Frontal cortex (tissue), 4 donors: ENCODE measurements around the gene ATP5F1C. TPM values are rescaled to one million over a fixed set of nuclear protein-coding genes. Genes with fewer than 3 reads are reported as not detected.
"Not testable (repeated sequence)": the region's sequence is repeated elsewhere in the genome, so short reads cannot be mapped to it uniquely, and the experiment has no call there.

Experiments used
- DNase-seq, 2 donors: peaks; one replicate each; pipeline ENCODE4 v3.0.0; 2012; ENCODE audit warnings: low spot score in 2 of 2
- FAIRE-seq: peaks from 2 replicates; lab custom pipeline; 2012; peaks lifted over from hg19 to GRCh38; lab: Jason Lieb, UNC
- total RNA-seq: library from RNA; depleted of rRNA; stranded (reverse); fragments of >200 nt; gene quantifications from one replicate; pipeline ENCODE4 v1.2.3, GENCODE V29; 2014
- donor health status: control.
- donor health status: control.
- donor health status: control.

The ATP5F1C gene
- total RNA-seq, 1 donor from 2014 or later, result 422 TPM

GRCh38 chr10:7789390-7789789, 1.4 kb downstream of the ATP5F1C start:
- DNase-seq (no peak), FAIRE-seq (no peak)

- DNase-seq (no peak), FAIRE-seq (no peak)
These were observed 4.6 kb downstream of the ATP5F1C start for GRCh38 chr10:7792541-7792940.

GRCh38 chr10:7794251-7795026, 6.5 kb downstream of the ATP5F1C start:
- no peak for DNase-seq
- no peak for FAIRE-seq

GRCh38 chr10:7795605-7796004, 7.6 kb downstream of the ATP5F1C start:
- DNase-seq (no peak), FAIRE-seq (no peak)

DNA sequence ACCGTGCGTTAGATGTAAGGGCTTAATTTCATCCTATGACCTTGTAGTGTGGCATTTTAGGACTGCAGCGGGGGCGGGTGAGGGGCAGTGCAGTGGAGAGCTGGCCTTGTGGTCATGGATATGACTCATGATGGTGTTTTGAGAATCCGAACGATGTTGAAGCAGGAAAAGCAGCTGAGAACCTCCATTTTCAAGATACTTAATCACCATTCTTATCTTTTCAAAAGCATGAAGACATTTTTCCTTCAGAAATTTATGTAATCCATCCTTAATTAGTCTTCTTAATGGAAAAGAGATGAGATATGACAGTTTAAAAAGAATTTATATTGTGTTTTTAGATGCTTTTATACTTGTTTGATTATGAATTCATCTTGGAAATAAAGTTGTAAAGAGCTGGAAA, 9.6 kb downstream of the ATP5F1C start:
- DNase-seq (no peak), FAIRE-seq (no peak)

DNA sequence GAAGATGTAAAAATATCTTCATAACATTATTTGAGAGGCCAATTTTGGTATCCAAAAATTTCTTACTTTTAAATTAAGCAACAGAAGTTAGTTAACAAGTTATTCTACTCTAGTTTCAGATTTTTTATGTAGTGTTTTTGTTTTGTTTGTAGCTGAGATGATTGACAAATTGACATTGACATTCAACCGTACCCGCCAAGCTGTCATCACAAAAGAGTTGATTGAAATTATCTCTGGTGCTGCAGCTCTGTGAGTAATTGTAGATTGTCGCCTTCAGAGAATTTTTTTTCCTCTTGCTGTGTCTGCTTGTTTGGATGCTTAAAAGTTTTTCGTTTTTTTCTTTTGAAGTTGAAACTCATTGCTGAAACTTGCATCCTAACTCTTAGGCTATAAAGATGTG, 14.6 kb downstream of the ATP5F1C start:
- DNase-seq (no peak), FAIRE-seq (no peak)

GRCh38 chr10:7804216-7804615, 16.2 kb downstream of the ATP5F1C start:
- FAIRE-seq (no peak), DNase-seq (no peak)

DNA sequence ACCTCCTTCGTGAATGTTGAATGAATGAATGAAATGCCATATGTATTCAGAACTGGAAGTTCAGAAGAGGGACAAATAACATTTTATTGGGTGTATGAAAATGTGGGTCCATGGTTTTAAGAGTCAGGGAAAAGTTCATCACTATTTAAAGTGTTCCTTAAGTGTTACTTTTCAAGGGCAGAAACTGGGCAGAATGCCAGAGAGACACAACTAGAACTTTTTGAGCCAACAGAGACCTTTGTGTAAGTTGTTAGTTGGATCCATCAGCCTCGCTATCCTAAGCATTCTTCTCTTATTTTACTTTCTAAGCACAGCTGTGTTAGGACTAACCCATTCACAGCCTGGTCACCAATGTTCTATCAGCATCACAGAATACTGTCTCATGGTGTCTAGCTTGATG, 16.8 kb downstream of the ATP5F1C start:
- DNase-seq (no peak), FAIRE-seq (no peak)

DNA sequence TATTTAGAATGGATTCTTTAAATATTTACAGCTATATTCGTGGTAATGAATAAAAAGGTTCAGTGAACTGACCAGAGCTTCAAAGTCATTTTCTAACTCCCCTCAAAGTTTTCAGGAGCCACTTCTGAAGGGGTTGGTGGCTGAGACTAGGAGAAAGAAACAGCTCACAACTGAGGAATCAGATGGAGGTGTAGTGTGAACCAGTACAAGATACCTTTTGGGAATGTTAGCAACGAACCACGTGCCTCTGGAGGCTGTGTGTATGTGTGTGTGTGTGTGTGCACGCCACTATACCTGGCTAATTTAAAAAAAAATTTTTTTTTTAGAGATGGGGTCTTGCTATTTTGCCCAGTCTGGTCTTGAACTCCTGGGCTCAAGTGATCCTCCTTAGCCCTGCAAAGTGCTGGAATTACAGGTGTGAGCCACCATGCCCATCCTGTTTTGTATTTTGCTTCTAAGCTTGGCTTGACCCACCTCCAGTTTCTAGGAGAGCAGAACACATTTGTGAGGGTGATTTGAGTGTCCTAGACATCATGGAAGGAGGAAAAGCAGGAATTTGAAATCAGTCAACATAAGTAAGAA, 20.8 kb downstream of the ATP5F1C start:
- FAIRE-seq, result no peak
- no peak for DNase-seq

DNA sequence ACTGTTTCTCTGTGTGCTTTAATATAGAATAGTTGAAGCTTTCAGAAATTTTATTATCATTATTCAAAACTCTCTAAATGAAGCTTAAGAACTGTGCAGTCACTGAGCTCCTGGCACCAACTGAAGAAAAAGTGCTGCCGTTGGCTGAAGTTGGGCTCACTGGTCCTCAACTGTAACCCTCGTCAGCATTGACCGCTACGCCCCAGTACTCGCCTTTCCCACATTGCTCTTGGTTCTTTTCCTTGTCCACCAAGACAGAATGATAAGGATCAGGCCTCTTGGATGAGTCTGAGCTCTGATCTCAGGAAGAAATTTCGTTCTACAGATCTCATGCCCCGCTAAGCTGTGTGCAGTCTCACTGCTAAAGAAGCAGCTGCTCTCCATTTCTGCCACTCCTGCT, 22.5 kb downstream of the ATP5F1C start:
- DNase-seq, result no peak
- no peak for FAIRE-seq

DNA sequence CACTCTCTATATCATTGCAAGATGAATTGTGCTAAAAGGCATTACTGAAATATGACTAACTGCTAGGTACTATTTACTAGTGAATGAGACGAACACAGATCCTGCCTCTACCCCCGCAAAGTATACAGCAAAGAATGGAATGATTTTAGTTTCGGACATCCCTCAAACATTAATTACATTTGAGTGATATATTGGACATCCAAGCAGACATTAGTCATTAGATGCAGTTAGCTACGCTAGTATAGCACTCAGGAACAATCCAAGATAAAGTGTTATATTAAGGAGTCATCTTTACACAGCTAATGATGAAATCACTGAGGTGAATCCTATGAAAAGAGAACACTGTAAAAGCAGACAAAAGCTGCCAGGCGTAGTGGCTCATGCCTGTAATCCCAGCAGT, 23.0 kb downstream of the ATP5F1C start:
- no peak for DNase-seq
- FAIRE-seq, result no peak

- DNase-seq, FAIRE-seq: not testable (repeated sequence)
These were observed 23.8 kb downstream of the ATP5F1C start for GRCh38 chr10:7811743-7812142.

DNA sequence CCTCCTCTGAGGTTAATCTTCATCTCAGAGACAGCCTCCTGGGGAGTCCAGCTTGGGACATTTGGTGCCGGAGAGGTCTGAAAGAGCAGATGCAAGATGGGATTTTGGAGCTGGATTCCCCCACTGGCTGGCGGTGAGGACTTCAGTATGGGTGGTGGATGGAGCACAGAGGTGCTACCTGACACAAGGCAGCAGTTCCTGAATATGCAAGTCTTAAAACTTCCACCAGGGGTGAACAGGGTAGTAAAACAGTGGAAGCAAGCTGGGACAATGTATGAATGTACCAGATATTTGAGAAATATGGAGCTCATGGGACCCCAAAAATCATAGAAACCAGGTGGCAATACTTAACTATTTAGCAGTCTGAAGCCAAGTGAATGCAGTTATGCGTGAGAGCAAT, 25.5 kb downstream of the ATP5F1C start:
- no peak for DNase-seq
- FAIRE-seq, result no peak

GRCh38 chr10:7817576-7817975, 29.6 kb downstream of the ATP5F1C start:
- DNase-seq, result no peak
- no peak for FAIRE-seq

GRCh38 chr10:7817984-7818294, 30.0 kb downstream of the ATP5F1C start:
- no peak for FAIRE-seq
- DNase-seq, result peak in 1 of 2 donors; percentile 14

- no peak for FAIRE-seq
- DNase-seq, result peak; percentile 89 to 94
These were observed 30.5 kb downstream of the ATP5F1C start, which contains the start of gene TAF3 for GRCh38 chr10:7818295-7819120. TAF3 (plus strand) TSS chr10:7818505; CDS start chr10:7818710, 205 bp downstream.

DNA sequence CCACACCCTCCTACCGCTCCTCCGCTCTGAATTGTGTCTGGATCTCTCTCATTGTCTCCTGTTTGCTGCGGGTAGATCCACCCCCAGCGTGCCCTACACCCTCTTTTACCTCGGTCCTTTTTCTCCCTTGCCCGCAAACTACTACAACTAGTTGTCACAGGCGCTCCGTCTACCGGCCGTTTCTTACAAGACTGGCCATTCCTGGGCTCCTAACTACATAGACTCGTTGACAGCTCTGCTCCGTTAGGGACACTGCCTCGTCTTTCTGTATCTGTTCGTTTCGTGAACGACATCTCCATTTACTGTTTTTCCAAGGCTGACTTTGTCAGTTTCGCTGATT, 31.1 kb downstream of the ATP5F1C start:
- DNase-seq, result peak; percentile 28 to 31

DNA sequence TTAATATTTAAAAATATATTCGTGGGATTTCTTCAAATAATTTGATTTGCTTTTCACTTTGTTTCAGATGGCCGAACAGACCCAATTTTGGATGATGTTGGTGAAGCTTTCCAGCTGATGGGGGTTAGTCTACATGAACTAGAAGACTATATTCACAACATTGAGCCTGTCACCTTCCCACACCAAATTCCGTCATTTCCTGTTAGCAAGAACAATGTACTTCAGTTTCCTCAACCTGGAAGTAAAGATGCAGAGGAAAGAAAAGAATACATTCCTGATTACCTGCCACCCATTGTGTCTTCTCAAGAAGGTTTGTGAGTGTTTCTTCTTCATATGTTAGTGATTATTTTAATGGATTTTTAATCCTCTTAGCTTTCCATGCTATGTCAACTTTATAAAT, 36.3 kb downstream of the ATP5F1C start:
- DNase-seq, result no peak
- FAIRE-seq, result no peak

More for the DNA sequence above, 31.1 kb downstream of the ATP5F1C start:
- FAIRE-seq, result no peak

GRCh38 chr10:7826971-7827370, 39.0 kb downstream of the ATP5F1C start:
- DNase-seq, result no peak
- no peak for FAIRE-seq

- DNase-seq (no peak), FAIRE-seq (no peak)
These were observed 41.4 kb downstream of the ATP5F1C start for GRCh38 chr10:7829289-7829834.

- DNase-seq (no peak), FAIRE-seq (no peak)
These were observed 44.1 kb downstream of the ATP5F1C start for GRCh38 chr10:7832060-7832459.
